Mesothelial cell of epicardium (in vitro differentiated cells): ENCODE results near the gene PPBP. TPM values are rescaled to one million over a fixed set of nuclear protein-coding genes. Genes with fewer than 3 reads are reported as not detected.

Experiments used
- DNase-seq, 2 experiments: peaks; one replicate each; pipeline ENCODE4 v3.0.0; 2021; ENCODE audit warnings: low spot score in 2 of 2; ENCODE audit not compliant: unreplicated experiment in 2 of 2
- H3K27ac Mint-ChIP-seq: 2 replicates; pipeline ENCODE4 v1.8.0; 2021; ENCODE audit warnings: mixed read lengths
- H3K27me3 Mint-ChIP-seq: 2 replicates; pipeline ENCODE4 v1.8.0; 2021; ENCODE audit warnings: low read depth, mixed read lengths
- H3K36me3 Mint-ChIP-seq: 2 replicates; pipeline ENCODE4 v1.8.0; 2021; ENCODE audit warnings: mixed read lengths
- H3K4me1 Mint-ChIP-seq: 2 replicates; pipeline ENCODE4 v1.8.0; 2021; ENCODE audit warnings: mixed read lengths
- H3K4me3 Mint-ChIP-seq: 2 replicates; pipeline ENCODE4 v1.8.0; 2021; ENCODE audit warnings: mild to moderate bottlenecking, moderate library complexity, mixed read lengths
- H3K9me3 Mint-ChIP-seq: 2 replicates; pipeline ENCODE4 v1.8.0; 2021; ENCODE audit warnings: mixed read lengths
- CTCF ChIP-seq: fragments of 200-600 bp; sonication (generic); IDR thresholded peaks from one replicate; pipeline ENCODE4 v1.5.0; 2021; ENCODE audit warnings: antibody characterized with exemption; ENCODE audit not compliant: unreplicated experiment
- total RNA-seq: library from RNA; stranded (reverse); gene quantifications from 3 replicates; pipeline ENCODE4 v1.2.1, GENCODE V29; 2021

The PPBP gene
- total RNA-seq, 1 donor from 2014 or later = not detected

GRCh38 chr4:74030285-74030684 lies 42.3 kb upstream of the PPBP start:
- no peaks in the 10 kb centered on the region for H3K36me3 Mint-ChIP-seq
- H3K4me1 Mint-ChIP-seq = no peaks in the 10 kb centered on the region
- TF ChIP-seq CTCF = no peak
- H3K27me3 Mint-ChIP-seq = peaks cover 14% of the 10 kb centered on the region
- H3K4me3 Mint-ChIP-seq = no peak overlapping the region
- no peak for DNase-seq
- H3K27ac Mint-ChIP-seq = no peak overlapping the region
- H3K9me3 Mint-ChIP-seq = peaks cover 17% of the 10 kb centered on the region

- no peak for DNase-seq
- Mint-ChIP-seq H3K27ac (no peak overlapping the region), H3K4me3 (no peak overlapping the region), H3K27me3 (peaks cover 11% of the 10 kb centered on the region), H3K4me1 (no peaks in the 10 kb centered on the region), H3K9me3 (peaks cover 17% of the 10 kb centered on the region), H3K36me3 (no peaks in the 10 kb centered on the region)
- no peak for TF ChIP-seq CTCF
Observed at GRCh38 chr4:74028504-74028903, 40.5 kb upstream of the PPBP start.

GRCh38 chr4:74023709-74024108 lies 35.7 kb upstream of the PPBP start:
- H3K4me1 Mint-ChIP-seq = no peaks in the 10 kb centered on the region
- DNase-seq = no peak
- H3K36me3 Mint-ChIP-seq = no peaks in the 10 kb centered on the region
- no peak overlapping the region for H3K4me3 Mint-ChIP-seq
- H3K27me3 Mint-ChIP-seq = no peaks in the 10 kb centered on the region
- peaks cover 17% of the 10 kb centered on the region for H3K9me3 Mint-ChIP-seq
- H3K27ac Mint-ChIP-seq = no peak overlapping the region
- TF ChIP-seq CTCF = no peak

- Mint-ChIP-seq H3K27me3 (peaks cover 2% of the 10 kb centered on the region), H3K4me3 (no peak overlapping the region), H3K9me3 (peaks cover 12% of the 10 kb centered on the region), H3K4me1 (no peaks in the 10 kb centered on the region), H3K27ac (no peak overlapping the region), H3K36me3 (no peaks in the 10 kb centered on the region)
- no peak for TF ChIP-seq CTCF
- no peak for DNase-seq
Observed at GRCh38 chr4:74021601-74022000, 33.6 kb upstream of the PPBP start.

GRCh38 chr4:74018771-74019170 lies 30.8 kb upstream of the PPBP start:
- Mint-ChIP-seq H3K36me3 (no peaks in the 10 kb centered on the region), H3K27me3 (peaks cover 3% of the 10 kb centered on the region), H3K27ac (no peak overlapping the region), H3K9me3 (no peaks in the 10 kb centered on the region), H3K4me1 (no peaks in the 10 kb centered on the region), H3K4me3 (no peak overlapping the region)
- no peak for DNase-seq
- no peak for TF ChIP-seq CTCF

- Mint-ChIP-seq H3K27me3 (peaks cover 9% of the 10 kb centered on the region), H3K27ac (no peak overlapping the region), H3K36me3 (no peaks in the 10 kb centered on the region), H3K4me3 (no peak overlapping the region), H3K9me3 (no peaks in the 10 kb centered on the region), H3K4me1 (no peaks in the 10 kb centered on the region)
- DNase-seq = no peak
- TF ChIP-seq CTCF = no peak
Observed at GRCh38 chr4:74018116-74018515, 30.1 kb upstream of the PPBP start.
